Stimulated activated CD4-positive, alpha-beta T cell treated with anti-CD3 and anti-CD28 coated beads, Interleukin-12 subunit alpha, Interleukin-12 subunit beta, amount 100 ng/mL, for 24 hours (primary cell): ENCODE measurements around the gene RUFY1.
"Not testable (repeated sequence)": the region's sequence is repeated elsewhere in the genome, so short reads cannot be mapped to it uniquely, and the experiment has no call there.

Source experiments
- DNase-seq, 2 experiments: peaks; one replicate each; pipeline ENCODE4 v3.0.0-alpha.2; 2020; ENCODE audit warnings: low read depth in 2 of 2

The RUFY1 gene

GRCh38 chr5:179623003-179623905 is 72.9 kb downstream of the RUFY1 start, which contains the start of gene HNRNPH1:
HNRNPH1 (minus strand) TSS chr5:179623671; CDS start chr5:179623133, 538 bp downstream.
- DNase-seq = peak; percentile 96 to 98

- DNase-seq = peak; percentile 28 to 54
Observed at GRCh38 chr5:179623906-179624741, 73.8 kb downstream of the RUFY1 start.

GRCh38 chr5:179624841-179625271 is 74.5 kb downstream of the RUFY1 start:
- no peak for DNase-seq

DNA sequence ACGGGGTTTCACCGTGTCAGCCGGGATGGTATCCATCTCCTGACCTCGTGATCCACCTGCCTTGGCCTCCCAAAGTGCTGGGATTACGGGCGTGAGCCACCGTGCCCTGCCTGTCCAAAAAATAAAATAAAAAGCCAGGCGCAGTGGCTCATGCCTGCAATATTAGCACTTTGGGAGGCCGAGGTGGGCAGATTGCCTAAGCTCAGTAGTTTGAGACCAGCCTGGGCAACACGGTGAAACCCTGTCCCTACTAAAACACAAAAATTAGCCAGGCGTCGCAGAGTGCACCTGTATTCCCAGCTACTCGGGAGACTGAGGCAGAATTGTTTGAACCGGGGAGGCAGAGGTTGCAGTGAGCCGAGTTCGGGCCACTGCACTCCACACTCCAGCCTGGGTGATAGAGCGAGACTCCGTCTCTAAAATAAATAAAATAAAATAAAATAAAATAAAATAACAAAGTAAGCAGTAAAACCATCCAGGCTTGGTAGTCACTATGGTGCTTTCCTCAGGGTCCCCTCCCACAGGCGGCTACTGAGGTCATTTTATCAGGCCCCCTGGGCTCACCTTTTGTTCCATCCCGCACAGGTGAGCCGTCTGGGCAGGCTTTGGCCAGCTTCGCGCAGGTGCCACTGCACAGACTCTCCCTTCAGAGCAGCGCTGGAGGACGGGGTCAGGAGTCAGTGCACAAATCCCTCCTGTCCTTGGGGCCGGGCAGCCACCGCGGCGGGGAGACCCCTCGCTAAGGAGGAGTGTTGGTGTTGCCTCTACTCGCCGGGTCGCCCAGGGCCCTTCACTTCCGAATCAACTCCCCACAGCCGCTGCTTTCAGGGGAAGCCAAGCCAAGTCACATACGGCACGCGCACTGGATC is 83.4 kb downstream of the RUFY1 start:
- not testable (repeated sequence) for DNase-seq

GRCh38 chr5:179634370-179635172 is 84.2 kb downstream of the RUFY1 start:
- DNase-seq = not testable (repeated sequence)

DNA sequence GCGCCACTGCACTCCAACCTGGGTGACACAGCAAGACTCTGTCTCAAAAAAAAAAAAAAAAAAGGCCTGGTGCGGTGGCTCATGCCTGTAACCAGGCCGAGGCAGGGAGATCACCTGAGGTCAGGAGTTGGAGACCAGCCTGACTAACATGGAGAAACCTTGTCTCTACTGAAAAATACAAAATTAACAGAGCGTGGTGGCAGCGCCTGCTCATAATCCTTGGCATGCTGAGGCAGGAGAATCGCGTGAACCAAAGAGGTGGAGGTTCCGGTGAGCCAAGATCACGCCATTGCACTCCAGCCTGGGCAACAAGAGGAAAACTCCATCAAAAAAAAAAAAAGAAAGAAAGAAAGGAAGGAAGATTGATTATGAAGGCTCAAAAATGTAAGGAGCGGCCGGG is 88.9 kb downstream of the RUFY1 start:
- not testable (repeated sequence) for DNase-seq

GRCh38 chr5:179641745-179642144 is 91.4 kb downstream of the RUFY1 start:
- DNase-seq = not testable (repeated sequence)

DNA sequence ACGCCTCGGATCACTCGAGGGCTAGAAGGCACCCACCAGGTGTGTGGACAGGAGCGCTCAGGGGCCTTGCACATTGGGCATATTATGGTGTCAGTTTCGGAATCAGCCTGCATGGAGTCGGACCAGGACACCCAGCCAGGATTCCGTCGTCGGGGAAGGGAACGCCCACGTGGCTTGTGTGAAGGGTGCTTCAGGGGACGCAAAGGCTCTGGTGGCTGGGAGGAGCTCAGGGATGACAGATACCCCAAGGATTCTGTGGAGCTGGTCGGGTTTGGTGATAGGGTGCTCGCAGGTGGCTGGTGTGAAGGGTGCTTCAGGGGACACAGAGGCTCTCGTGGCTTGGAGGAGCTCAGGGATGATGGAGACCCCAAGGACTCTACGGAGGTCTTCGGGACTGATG is 92.3 kb downstream of the RUFY1 start:
- not testable (repeated sequence) for DNase-seq

DNA sequence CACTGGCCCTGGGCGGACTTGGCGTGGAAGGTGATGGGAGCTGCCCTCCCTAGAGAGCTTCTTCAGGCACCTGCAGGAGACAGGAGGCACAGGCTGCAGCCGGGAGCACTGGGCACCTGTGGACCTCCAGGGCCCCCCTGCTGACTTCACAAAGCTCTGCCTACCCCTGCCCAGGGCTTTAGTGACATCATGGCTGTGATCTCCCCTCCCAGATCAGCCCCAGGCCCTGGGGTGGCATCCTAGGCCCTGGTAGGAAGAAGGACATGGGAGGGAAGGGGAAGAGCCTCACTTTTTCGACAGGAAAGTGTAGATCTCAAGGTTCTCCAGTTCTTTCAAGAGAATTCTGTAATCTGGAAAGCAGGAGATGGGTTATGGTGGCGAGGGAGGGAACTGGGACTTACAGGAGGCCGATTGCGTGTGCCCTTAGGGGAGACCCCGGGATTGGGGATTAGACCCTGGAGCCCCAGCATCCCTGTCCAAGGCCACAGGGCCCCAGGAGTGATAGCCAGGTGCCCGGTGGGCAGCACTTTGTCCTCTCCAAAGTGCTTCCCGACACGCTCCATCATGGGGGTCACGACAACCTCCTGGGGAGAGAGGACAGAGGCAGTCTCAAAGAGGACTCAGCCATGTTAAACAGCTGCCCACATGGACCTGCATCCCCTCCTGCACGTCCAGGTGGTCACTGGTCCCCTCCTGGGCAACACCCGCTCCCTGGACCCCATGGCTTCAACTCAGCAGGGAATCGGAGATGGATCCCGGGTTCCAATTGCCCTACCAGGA is 93.0 kb downstream of the RUFY1 start:
- not testable (repeated sequence) for DNase-seq

- DNase-seq = not testable (repeated sequence)
Observed at GRCh38 chr5:179644766-179645165, 94.4 kb downstream of the RUFY1 start.

DNA sequence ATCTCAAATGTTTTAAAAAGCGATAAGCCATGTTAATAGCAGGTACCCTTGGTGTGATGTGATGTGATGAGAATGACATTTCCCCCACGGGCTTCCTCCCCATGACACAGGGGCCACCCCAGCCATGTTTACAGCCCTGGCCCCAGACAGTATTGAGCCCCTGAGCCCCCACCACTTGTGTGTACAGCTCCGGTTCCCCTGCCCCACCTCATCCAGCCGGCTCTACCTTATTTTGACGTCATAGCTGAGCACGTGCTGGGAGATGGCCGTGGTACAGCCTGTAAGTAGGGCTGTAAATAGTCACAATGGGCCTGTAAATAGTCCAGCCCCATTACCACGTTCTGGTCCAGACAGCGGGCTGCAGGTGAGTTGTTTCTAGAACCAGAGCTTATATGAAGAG is 98.1 kb downstream of the RUFY1 start:
- DNase-seq = no peak

- DNase-seq = not testable (repeated sequence)
Observed at GRCh38 chr5:179649166-179649703, 98.9 kb downstream of the RUFY1 start.

DNA sequence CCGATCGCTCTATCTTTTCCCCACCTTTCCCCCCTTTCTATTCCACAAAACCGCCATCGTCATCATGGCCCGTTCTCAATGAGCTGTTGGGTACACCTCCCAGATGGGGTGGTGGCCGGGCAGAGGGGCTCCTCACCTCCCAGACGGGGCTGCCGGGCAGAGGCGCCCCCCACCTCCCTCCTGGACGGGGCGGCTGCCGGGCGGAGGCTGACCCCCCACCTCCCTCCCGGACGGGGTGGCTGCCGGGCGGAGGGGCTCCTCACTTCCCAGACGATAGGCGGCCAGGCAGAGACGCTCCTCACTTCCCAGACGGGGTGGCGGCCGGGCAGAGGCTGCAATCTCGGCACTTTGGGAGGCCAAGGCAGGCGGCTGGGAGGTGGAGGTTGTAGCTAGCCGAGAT is 99.9 kb downstream of the RUFY1 start:
- DNase-seq = not testable (repeated sequence)

- not testable (repeated sequence) for DNase-seq
Observed at GRCh38 chr5:179653135-179653534, 102.8 kb downstream of the RUFY1 start.

DNA sequence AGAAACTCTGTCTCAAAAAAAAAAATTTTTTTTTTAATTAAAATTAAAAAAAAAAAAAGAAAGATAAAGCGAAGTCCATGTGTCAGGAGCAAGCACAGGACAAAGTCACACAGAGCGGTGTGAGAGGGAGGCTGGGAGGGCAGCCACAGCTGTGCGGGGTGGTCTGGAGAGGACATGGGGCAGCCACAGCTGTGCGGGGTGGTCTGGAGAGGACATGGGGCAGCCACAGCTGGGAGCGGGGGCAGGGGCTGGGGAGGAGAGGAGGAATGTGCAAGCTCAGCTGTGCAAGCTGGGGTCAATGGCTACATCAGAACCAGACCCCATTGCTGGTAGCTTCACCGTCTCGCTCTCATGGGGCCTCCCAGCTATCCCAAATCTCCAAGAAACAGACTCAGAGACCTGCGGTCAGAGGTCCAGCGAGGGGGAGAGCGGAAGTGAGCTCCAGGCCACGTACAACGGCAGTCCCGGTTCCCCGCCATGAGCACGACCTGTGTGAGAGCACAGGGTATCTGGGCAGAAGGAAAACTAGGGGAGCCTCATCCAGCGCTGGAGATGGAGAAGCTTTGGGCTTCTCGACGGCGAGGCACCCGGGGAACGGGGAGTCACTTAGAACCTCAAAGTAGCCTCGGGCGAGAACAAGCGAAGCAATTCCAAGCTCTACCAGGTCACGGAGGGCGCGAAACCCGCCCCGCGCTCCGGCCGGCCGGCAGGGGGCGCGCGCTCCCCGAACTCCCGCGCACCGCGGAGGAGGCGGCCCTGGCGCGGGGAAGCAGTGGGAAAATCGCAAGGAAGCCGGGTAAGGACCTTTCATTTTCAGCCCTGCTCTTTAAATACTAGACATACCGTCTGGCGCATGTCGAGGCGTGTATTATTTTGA is 107.2 kb downstream of the RUFY1 start:
- not testable (repeated sequence) for DNase-seq

DNA sequence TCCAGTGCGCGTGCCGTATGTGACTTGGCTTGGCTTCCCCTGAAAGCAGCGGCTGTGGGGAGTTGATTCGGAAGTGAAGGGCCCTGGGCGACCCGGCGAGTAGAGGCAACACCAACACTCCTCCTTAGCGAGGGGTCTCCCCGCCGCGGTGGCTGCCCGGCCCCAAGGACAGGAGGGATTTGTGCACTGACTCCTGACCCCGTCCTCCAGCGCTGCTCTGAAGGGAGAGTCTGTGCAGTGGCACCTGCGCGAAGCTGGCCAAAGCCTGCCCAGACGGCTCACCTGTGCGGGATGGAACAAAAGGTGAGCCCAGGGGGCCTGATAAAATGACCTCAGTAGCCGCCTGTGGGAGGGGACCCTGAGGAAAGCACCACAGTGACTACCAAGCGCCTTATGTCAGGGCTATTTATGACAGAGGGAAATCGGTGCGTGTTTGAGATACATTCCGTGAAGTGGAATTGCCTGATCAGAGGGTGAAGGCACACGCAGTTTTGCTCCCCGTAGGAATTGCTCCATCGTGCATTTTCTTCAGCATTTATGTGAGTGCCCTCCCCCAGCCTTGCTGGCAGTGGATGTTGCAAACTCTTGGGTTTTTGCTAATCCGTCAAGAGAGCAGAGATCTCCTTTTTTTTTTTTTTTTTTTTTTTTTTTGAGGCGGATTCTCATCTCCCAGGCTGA is 108.0 kb downstream of the RUFY1 start:
- DNase-seq = not testable (repeated sequence)
